H9 (cell line): ENCODE measurements around the gene LRSAM1. TPM values are rescaled to one million over a fixed set of nuclear protein-coding genes. Genes with fewer than 3 reads are reported as not detected.

Experiments used
- DNase-seq: peaks from one replicate; pipeline ENCODE4 v3.0.0-alpha.2; 2017
- H2AFZ ChIP-seq: one replicate; pipeline ENCODE4 v1.6.1; 2013; ENCODE audit warnings: mild to moderate bottlenecking, low read length, control low read depth, moderate library complexity
- H2AK5ac ChIP-seq: 2 replicates; pipeline ENCODE4 v1.6.1; 2013; ENCODE audit warnings: low read length, control low read depth, mixed read lengths; ENCODE audit not compliant: insufficient read length
- H2BK120ac ChIP-seq: one replicate; pipeline ENCODE4 v1.6.1; 2013; ENCODE audit warnings: low read depth, mild to moderate bottlenecking, low read length, control low read depth, inconsistent platforms; ENCODE audit not compliant: poor library complexity, severe bottlenecking
- H2BK12ac ChIP-seq: 2 replicates; pipeline ENCODE4 v1.6.1; 2013; ENCODE audit warnings: low read length, control low read depth, mixed read lengths, low read depth; ENCODE audit not compliant: insufficient read length
- H2BK15ac ChIP-seq: 2 replicates; pipeline ENCODE4 v1.6.1; 2013; ENCODE audit warnings: low read depth, low read length, control low read depth
- H2BK20ac ChIP-seq: one replicate; pipeline ENCODE4 v1.6.1; 2013; ENCODE audit warnings: low read depth, mild to moderate bottlenecking, low read length, control low read depth, inconsistent platforms; ENCODE audit not compliant: poor library complexity, severe bottlenecking
- H2BK5ac ChIP-seq: 2 replicates; pipeline ENCODE4 v1.6.1; 2013; ENCODE audit warnings: low read length, control low read depth, mixed read lengths; ENCODE audit not compliant: insufficient read length
- H3K14ac ChIP-seq: 2 replicates; pipeline ENCODE4 v1.6.1; 2013; ENCODE audit warnings: low read length, control low read depth; ENCODE audit not compliant: insufficient read depth
- H3K18ac ChIP-seq: 2 replicates; pipeline ENCODE4 v1.6.1; 2013; ENCODE audit warnings: low read depth, mild to moderate bottlenecking, mixed read lengths, low read length, control low read depth; ENCODE audit not compliant: insufficient read length
- H3K23ac ChIP-seq: 2 replicates; pipeline ENCODE4 v1.6.1; 2013; ENCODE audit warnings: low read length, control low read depth, mixed read lengths, low read depth; ENCODE audit not compliant: insufficient read length
- H3K23me2 ChIP-seq: 2 replicates; pipeline ENCODE4 v1.6.1; 2013; ENCODE audit warnings: low read depth, mild to moderate bottlenecking, mixed read lengths, low read length, control low read depth; ENCODE audit not compliant: insufficient read length, poor library complexity, severe bottlenecking
- H3K27ac ChIP-seq: 2 replicates; pipeline ENCODE4 v1.5.1; 2013; ENCODE audit warnings: low read length, control low read depth, mixed read lengths, low read depth; ENCODE audit not compliant: insufficient read length
- H3K27me3 ChIP-seq: 2 replicates; pipeline ENCODE4 v1.6.1; 2013; ENCODE audit warnings: low read length, control low read depth, inconsistent platforms; ENCODE audit not compliant: insufficient read depth
- H3K4ac ChIP-seq: 2 replicates; pipeline ENCODE4 v1.6.1; 2013; ENCODE audit warnings: low read depth, mild to moderate bottlenecking, control low read depth, inconsistent platforms, low read length, moderate library complexity
- H3K4me1 ChIP-seq: 2 replicates; pipeline ENCODE4 v1.6.1; 2013; ENCODE audit warnings: low read length, control low read depth, inconsistent platforms; ENCODE audit not compliant: insufficient read depth
- H3K4me2 ChIP-seq: 2 replicates; pipeline ENCODE4 v1.6.1; 2013; ENCODE audit warnings: low read length, control low read depth, mixed read lengths; ENCODE audit not compliant: insufficient read length, insufficient read depth
- H3K56ac ChIP-seq: 2 replicates; pipeline ENCODE4 v1.6.1; 2013; ENCODE audit warnings: low read depth, mild to moderate bottlenecking, mixed read lengths, low read length, control low read depth; ENCODE audit not compliant: insufficient read length
- H3K79me1 ChIP-seq: 2 replicates; pipeline ENCODE4 v1.6.1; 2013; ENCODE audit warnings: low read depth, mild to moderate bottlenecking, moderate library complexity, low read length, control low read depth, inconsistent platforms; ENCODE audit not compliant: insufficient read depth, poor library complexity, severe bottlenecking
- H3K79me2 ChIP-seq: 2 replicates; pipeline ENCODE4 v1.6.1; 2013; ENCODE audit warnings: low read length, control low read depth, inconsistent platforms; ENCODE audit not compliant: insufficient read depth
- H3K9ac ChIP-seq: 2 replicates; pipeline ENCODE4 v1.6.1; 2013; ENCODE audit warnings: low read length, control low read depth, mixed read lengths; ENCODE audit not compliant: insufficient read length; ENCODE audit errors: extremely low read depth
- H3K9me3 ChIP-seq: one replicate; pipeline ENCODE4 v1.6.1; 2013; ENCODE audit warnings: low read depth, low read length, inconsistent platforms; ENCODE audit not compliant: control insufficient read depth
- H3T11ph ChIP-seq: one replicate; pipeline ENCODE4 v1.6.1; 2013; ENCODE audit warnings: mild to moderate bottlenecking, low read length, control low read depth, inconsistent platforms
- H4K20me1 ChIP-seq: one replicate; pipeline ENCODE4 v1.6.1; 2013; ENCODE audit not compliant: control insufficient read depth, insufficient read length, insufficient read depth
- H4K5ac ChIP-seq: 2 replicates; pipeline ENCODE4 v1.6.1; 2013; ENCODE audit warnings: low read depth, mild to moderate bottlenecking, mixed read lengths, low read length, control low read depth; ENCODE audit not compliant: insufficient read length
- H4K8ac ChIP-seq: replicated peaks from 2 replicates; pipeline ENCODE4 v1.6.1; 2013; ENCODE audit warnings: low read length, control low read depth, mixed read lengths, low read depth; ENCODE audit not compliant: insufficient read length
- H4K91ac ChIP-seq: 2 replicates; pipeline ENCODE4 v1.6.1; 2013; ENCODE audit warnings: low read depth, mild to moderate bottlenecking, moderate library complexity, mixed read lengths, low read length, control low read depth; ENCODE audit not compliant: insufficient read length
- H3K27ac Mint-ChIP-seq, 3 experiments: 2 replicates in 2 of 3; 3 replicates in 1 of 3; pipeline ENCODE4 v1.8.0; 2020 to 2021; ENCODE audit warnings: mixed read lengths in 3 of 3, mild to moderate bottlenecking in 1 of 3, moderate library complexity in 1 of 3
- H3K27me3 Mint-ChIP-seq: 2 replicates; pipeline ENCODE4 v1.8.0; 2021; ENCODE audit warnings: low read depth, mild to moderate bottlenecking, moderate library complexity, mixed read lengths
- H3K36me3 Mint-ChIP-seq, 3 experiments: 2 replicates in 2 of 3; 3 replicates in 1 of 3; pipeline ENCODE4 v1.8.0; 2020 to 2021; ENCODE audit warnings: low read depth in 3 of 3, mixed read lengths in 3 of 3; ENCODE audit not compliant: insufficient read depth in 1 of 3
- H3K4me1 Mint-ChIP-seq, 2 experiments: 2 replicates each; pipeline ENCODE4 v1.8.0; 2020; ENCODE audit warnings: mixed read lengths in 2 of 2
- H3K4me3 Mint-ChIP-seq, 2 experiments: 2 replicates in 1 of 2; 3 replicates in 1 of 2; pipeline ENCODE4 v1.8.0; 2020 to 2021; ENCODE audit warnings: mild to moderate bottlenecking in 2 of 2, mixed read lengths in 2 of 2, moderate library complexity in 1 of 2
- H3K9me3 Mint-ChIP-seq, 2 experiments: 2 replicates in 1 of 2; 3 replicates in 1 of 2; pipeline ENCODE4 v1.8.0; 2020; ENCODE audit warnings: mild to moderate bottlenecking in 2 of 2, mixed read lengths in 2 of 2, moderate library complexity in 1 of 2
- WGBS: extraction: QIAGEN DNeasy Blood & Tissue Kit; methylation state at CpG from one replicate; pipeline ENCODE4 v1.1.7; 2013; ENCODE audit warnings: missing lambda C conversion rate, low lambda C conversion rate, mixed read lengths; ENCODE audit not compliant: insufficient read length; ENCODE audit errors: extremely low coverage; 5-methylcytosine and 5-hydroxymethylcytosine counted together
- total RNA-seq: library from RNA; stranded (reverse); gene quantifications from 2 replicates; pipeline ENCODE4 v1.2.1, GENCODE V29; 2021
- TF ChIP-seq, protein P1 (sequence below): fragments of 200-600 bp; sonication (generic); conservative IDR thresholded peaks from 3 replicates; pipeline ENCODE4 v1.8.0; 2021; ENCODE audit warnings: antibody characterized with exemption, mild to moderate bottlenecking

Gene LRSAM1
- total RNA-seq, 1 experiment from 2014 or later = 16.2 TPM

- WGBS = no CpG with 5 or more reads among the region's 2 CpGs
- TF ChIP-seq, protein P1, sequence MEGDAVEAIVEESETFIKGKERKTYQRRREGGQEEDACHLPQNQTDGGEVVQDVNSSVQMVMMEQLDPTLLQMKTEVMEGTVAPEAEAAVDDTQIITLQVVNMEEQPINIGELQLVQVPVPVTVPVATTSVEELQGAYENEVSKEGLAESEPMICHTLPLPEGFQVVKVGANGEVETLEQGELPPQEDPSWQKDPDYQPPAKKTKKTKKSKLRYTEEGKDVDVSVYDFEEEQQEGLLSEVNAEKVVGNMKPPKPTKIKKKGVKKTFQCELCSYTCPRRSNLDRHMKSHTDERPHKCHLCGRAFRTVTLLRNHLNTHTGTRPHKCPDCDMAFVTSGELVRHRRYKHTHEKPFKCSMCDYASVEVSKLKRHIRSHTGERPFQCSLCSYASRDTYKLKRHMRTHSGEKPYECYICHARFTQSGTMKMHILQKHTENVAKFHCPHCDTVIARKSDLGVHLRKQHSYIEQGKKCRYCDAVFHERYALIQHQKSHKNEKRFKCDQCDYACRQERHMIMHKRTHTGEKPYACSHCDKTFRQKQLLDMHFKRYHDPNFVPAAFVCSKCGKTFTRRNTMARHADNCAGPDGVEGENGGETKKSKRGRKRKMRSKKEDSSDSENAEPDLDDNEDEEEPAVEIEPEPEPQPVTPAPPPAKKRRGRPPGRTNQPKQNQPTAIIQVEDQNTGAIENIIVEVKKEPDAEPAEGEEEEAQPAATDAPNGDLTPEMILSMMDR = no peak
- H3K36me3 Mint-ChIP-seq = peaks cover 14 to 39% (median 19%) of the 10 kb centered on the region in 3 experiments; a peak in 5 of 7 replicates
- Histone ChIP-seq H4K5ac (no peak overlapping the region), H3T11ph (no peak overlapping the region), H3K9me3 (no peaks in the 10 kb centered on the region), H2BK20ac (no peak overlapping the region), H2BK12ac (no peak overlapping the region), H3K18ac (no peak overlapping the region), H3K4ac (no peak overlapping the region), H3K14ac (no peak overlapping the region), H2BK15ac (no peak overlapping the region), H3K23ac (no peak overlapping the region), H3K4me1 (peaks cover 2% of the 10 kb centered on the region; the same call in 1 of the 2 replicates), H2BK5ac (no peak overlapping the region), H4K20me1 (no peaks in the 10 kb centered on the region), H3K56ac (no peak overlapping the region), H3K79me2 (no peaks in the 10 kb centered on the region), H2AFZ (no peak overlapping the region), H2AK5ac (no peak overlapping the region), H3K4me2 (no peak overlapping the region), H2BK120ac (no peak overlapping the region), H3K27ac (no peak overlapping the region), H3K9ac (no peak overlapping the region), H4K8ac (no peak overlapping the region), H4K91ac (no peak overlapping the region), H3K27me3 (no peaks in the 10 kb centered on the region), H3K23me2 (no peaks in the 10 kb centered on the region), H3K79me1 (no peaks in the 10 kb centered on the region)
- no peak for DNase-seq
- H3K4me3 Mint-ChIP-seq = no peak overlapping the region
- H3K4me1 Mint-ChIP-seq = peaks cover 10 to 11% of the 10 kb centered on the region in 2 experiments
- no peaks in the 10 kb centered on the region for H3K9me3 Mint-ChIP-seq
- no peaks in the 10 kb centered on the region for H3K27me3 Mint-ChIP-seq
- no peak overlapping the region; a peak in 1 of 7 replicates for H3K27ac Mint-ChIP-seq
These were observed 63.2 kb downstream of the LRSAM1 start for GRCh38 chr9:127514468-127514867.
